Keratinocyte (primary cell): ENCODE measurements around the gene SLIT3.

Source experiments
- CTCF ChIP-seq, 3 experiments: IDR thresholded peaks in 1 of 3; conservative IDR thresholded peaks in 1 of 3; optimal IDR thresholded peaks in 1 of 3; 2 replicates in 2 of 3; 3 replicates in 1 of 3; pipeline versions ENCODE3 to v1.5.1; 2011; ENCODE audit warnings: low read length in 3 of 3, mild to moderate bottlenecking in 3 of 3, moderate library complexity in 2 of 3, control low read depth in 1 of 3, inconsistent platforms in 1 of 3; ENCODE audit not compliant: insufficient read depth in 2 of 3; ENCODE audit errors: extremely low read depth in 1 of 3
- EZH2 ChIP-seq: IDR thresholded peaks from one replicate; pipeline ENCODE4 v1.6.1; 2012; ENCODE audit warnings: inconsistent platforms, mild to moderate bottlenecking, low read length, moderate library complexity

DNA sequence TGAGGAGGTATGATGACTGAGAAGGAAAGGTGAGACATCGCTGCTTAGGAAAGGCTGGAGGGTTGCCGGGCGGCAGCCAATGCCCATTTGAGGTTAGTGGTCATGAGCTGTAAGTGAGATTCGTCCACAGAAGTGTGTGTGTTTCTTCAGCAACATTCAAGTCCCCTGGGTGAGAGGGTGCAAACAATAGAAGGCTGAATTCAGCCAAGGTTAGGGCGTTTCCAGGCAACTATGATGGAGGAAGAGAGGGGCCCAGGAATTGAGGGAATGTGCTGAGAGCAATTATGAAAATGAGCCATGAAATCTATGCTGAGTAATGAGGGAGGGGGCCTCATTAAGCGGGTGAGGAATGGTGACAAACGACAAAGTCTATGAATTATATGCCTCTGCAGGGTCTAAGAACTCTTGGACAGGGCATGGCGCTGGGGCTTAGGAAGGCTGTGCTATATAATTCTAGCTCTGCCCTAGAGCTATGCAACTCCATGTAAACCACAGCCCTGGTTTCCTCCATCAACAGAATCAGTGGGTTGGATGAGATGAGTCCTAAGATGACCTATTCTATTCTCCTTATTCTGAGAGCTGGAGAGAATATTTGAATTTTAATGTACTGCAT, 96.0 kb downstream of the SLIT3 start:
- no peak for TF ChIP-seq CTCF (optimal IDR thresholded peaks at IDR 0.05 in 1 of 3, IDR thresholded peaks at IDR 0.05 in 1 of 3, conservative IDR thresholded peaks at IDR 0.05 in 1 of 3; ENCODE audit: extremely low read depth in 1 of 3, insufficient read depth in 2 of 3, low read length in 3 of 3)
- TF ChIP-seq EZH2, result no peak
